Ovary (tissue), 9 donors: Measurements from ENCODE around the gene UGT2A3. TPM values are rescaled to one million over a fixed set of nuclear protein-coding genes. Genes with fewer than 3 reads are reported as not detected.

Source experiments
- DNase-seq, 5 donors: peaks; one replicate each; pipeline ENCODE4 v3.0.0-alpha.2; 2019 to 2020
- H3K27ac ChIP-seq, 2 donors: fragments of 200-600 bp; one replicate each; pipeline versions ENCODE4 v1.5.1 to v1.8.0; 2019 to 2022
- H3K27me3 ChIP-seq: fragments of 200-600 bp; one replicate; pipeline ENCODE4 v1.8.0; 2022
- H3K36me3 ChIP-seq: fragments of 200-600 bp; sonication (generic); one replicate; pipeline ENCODE4 v1.5.1; 2019
- H3K4me1 ChIP-seq: one replicate; pipeline ENCODE4 v1.8.1; 2013; ENCODE audit warnings: mild to moderate bottlenecking, moderate library complexity; ENCODE audit not compliant: insufficient read depth
- H3K4me3 ChIP-seq: fragments of 200-600 bp; sonication (generic); one replicate; pipeline ENCODE4 v1.5.1; 2017
- H3K9me3 ChIP-seq, 2 donors: fragments of 200-600 bp in 1 of 2; sonication (generic) in 1 of 2; one replicate each; pipeline versions ENCODE4 v1.5.1 to v1.8.1; 2013 to 2019; ENCODE audit warnings: mild to moderate bottlenecking in 1 of 2, moderate library complexity in 1 of 2
- EP300 ChIP-seq: sonication (generic); formaldehyde crosslinking; IDR thresholded peaks from one replicate; pipeline ENCODE4 v1.6.1; 2017; ENCODE audit warnings: antibody characterized with exemption
- POLR2A ChIP-seq: fragments of 450-650 bp; IDR thresholded peaks from one replicate; pipeline ENCODE4 v1.6.1; 2017; ENCODE audit warnings: antibody characterized with exemption, mild to moderate bottlenecking, moderate library complexity
- WGBS, 3 donors: extraction: QIAGEN DNeasy Blood & Tissue Kit in 1 of 3; methylation state at CpG; one replicate each; pipeline versions ENCODE4 v1.1.5 to v1.1.7; 2013 to 2017; 5-methylcytosine and 5-hydroxymethylcytosine counted together
- intact Hi-C, 4 donors: fragments of 100-400 bp; cut with DNase I; formaldehyde crosslinking; loops; one replicate each; pipeline versions ENCODE4 v1.11.0 to v1.15.1; 2022 to 2023
- polyA plus RNA-seq, 2 donors: library from polyadenylated mRNA; stranded (reverse); fragments of 200-250 nt in 1 of 2; fragments of 350-450 nt in 1 of 2; fragmentation: Illumina TruSeq in 1 of 2; extraction: RNeasy Lipid Tissue Mini Kit (QIAGEN cat#74804) in 1 of 2; gene quantifications; one replicate each; pipeline ENCODE4 v1.2.3, GENCODE V29; 2013 to 2014
- total RNA-seq, 7 donors: library from RNA; depleted of rRNA in 2 of 7; stranded (reverse); fragments of >200 nt in 2 of 7; fragmentation: NEBNext Ultra II Directional in 3 of 7; extraction: Animal tissue kit (Norgen Biotek cat#: 25700) in 3 of 7; gene quantifications; one replicate each; pipeline versions ENCODE4 v1.1.0 to v1.2.4, GENCODE V29; 2016 to 2023
- TF ChIP-seq, protein P1 (sequence below), 3 donors: fragments of 450-650 bp in 2 of 3; fragments of 200-600 bp in 1 of 3; IDR thresholded peaks; one replicate each; pipeline versions ENCODE4 v1.5.1 to v1.8.0; 2016 to 2022; ENCODE audit warnings: antibody characterized with exemption in 3 of 3, mild to moderate bottlenecking in 1 of 3
- donor health status: DM: no; HTN: no; CAD: no; lungs with moderate emphysema.
- donor health status: DM: no; HTN: no; CAD: no.
- donor health status: Bipolar disorder and iron deficiency.
- donor health status: DM: yes; HTN: yes; CAD: no.
- donor health status: DM: no; HTN: no; CAD: no.
- donor health status: DM: yes; HTN: yes; CAD: no.

UGT2A3 gene
- total and polyA plus RNA-seq, 9 donors: 0.08 to 0.60 (median 0.15) TPM; not detected in 6

DNA sequence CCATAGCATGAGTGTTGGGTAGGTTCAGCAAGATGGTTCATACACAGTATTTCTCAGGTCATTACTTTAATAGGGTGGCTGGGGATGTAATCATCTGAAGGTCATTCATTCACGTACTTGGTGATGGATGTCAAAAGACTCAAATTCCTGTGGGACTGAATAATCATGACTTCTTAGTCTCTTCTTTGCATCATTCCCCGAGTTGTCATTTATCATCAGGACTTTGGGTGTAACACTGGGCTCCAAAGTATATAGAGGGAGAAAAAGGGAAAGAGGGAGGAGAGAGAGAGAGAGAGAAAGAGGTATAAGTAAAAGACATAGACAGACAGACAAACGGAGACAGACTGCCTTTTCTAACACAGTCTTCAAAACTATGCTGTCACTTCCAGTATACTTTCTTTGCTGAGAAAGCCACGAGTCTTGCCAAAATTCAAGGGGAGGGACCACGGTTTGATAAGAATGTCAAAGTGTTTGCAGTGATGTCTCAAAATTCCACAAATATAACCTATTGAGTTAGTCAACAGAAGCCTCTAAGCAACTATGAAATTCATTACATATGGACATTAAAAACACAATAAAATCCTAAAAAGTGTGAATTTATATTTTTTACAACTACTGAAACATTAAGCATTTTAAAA, 55.9 kb downstream of the UGT2A3 start:
- Histone ChIP-seq H3K27me3 (no peaks in the 10 kb centered on the region), H3K36me3 (no peaks in the 10 kb centered on the region), H3K4me3 (no peak overlapping the region), H3K27ac (no peak overlapping the region), H3K9me3 (no peaks in the 10 kb centered on the region), H3K4me1 (no peaks in the 10 kb centered on the region)
- intact Hi-C loops: no loop called here
- DNase-seq: no peak
- 30 to 38% (median 32%) methylated on average over 5 of the region's 5 CpGs for WGBS, 3 donors
- TF ChIP-seq, protein P1, sequence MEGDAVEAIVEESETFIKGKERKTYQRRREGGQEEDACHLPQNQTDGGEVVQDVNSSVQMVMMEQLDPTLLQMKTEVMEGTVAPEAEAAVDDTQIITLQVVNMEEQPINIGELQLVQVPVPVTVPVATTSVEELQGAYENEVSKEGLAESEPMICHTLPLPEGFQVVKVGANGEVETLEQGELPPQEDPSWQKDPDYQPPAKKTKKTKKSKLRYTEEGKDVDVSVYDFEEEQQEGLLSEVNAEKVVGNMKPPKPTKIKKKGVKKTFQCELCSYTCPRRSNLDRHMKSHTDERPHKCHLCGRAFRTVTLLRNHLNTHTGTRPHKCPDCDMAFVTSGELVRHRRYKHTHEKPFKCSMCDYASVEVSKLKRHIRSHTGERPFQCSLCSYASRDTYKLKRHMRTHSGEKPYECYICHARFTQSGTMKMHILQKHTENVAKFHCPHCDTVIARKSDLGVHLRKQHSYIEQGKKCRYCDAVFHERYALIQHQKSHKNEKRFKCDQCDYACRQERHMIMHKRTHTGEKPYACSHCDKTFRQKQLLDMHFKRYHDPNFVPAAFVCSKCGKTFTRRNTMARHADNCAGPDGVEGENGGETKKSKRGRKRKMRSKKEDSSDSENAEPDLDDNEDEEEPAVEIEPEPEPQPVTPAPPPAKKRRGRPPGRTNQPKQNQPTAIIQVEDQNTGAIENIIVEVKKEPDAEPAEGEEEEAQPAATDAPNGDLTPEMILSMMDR (IDR thresholded peaks at IDR 0.05): no peak
- TF ChIP-seq EP300 (no peak), POLR2A (no peak)

DNA sequence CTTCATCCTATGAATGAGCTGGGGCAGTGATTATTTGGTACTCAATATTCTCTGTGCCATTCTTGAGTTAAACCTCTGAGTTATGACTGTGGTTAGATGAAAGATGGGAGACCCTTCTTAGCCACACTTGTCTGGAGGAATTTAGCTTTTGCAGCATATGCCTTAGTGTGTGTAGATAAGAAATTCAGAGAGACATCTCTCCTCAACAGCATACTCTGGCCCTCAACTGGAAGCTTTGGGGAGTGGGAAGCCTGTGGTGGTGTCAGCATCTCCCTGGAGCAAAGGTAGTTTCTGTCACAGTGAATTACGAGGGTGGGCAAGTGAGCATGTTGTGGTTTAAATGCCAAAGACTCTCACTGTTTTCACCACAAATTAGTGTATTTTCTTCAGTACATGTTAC, 58.7 kb downstream of the UGT2A3 start:
- Histone ChIP-seq H3K27ac (no peak overlapping the region), H3K9me3 (no peaks in the 10 kb centered on the region), H3K4me1 (no peaks in the 10 kb centered on the region), H3K4me3 (no peak overlapping the region), H3K27me3 (no peaks in the 10 kb centered on the region), H3K36me3 (no peaks in the 10 kb centered on the region)
- no peak for DNase-seq
- 74 to 79% (median 77%) methylated on average over 1 of the region's 1 CpG for WGBS, 3 donors
- intact Hi-C loops: no loop called here
- TF ChIP-seq POLR2A (no peak), EP300 (no peak)
- TF ChIP-seq, protein P1 (IDR thresholded peaks at IDR 0.05): no peak

DNA sequence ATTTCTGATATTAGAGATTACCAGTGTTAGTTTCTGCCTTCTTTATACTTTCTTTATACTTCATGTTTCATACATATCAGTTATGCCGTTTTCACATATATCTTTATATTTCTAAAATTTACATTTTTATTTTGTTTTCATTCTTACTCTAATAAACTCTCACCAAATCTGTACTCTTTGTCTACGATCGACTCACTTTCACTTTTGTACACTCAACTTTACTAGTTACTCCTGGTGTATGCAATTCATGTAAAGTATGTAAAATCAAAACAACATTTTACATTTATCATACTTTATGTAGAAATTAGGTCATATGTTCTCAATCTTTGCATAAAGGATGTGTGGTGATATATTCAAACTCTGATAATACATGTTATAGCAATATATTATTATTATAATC, 59.9 kb downstream of the UGT2A3 start:
- Histone ChIP-seq H3K4me3 (no peak overlapping the region), H3K27ac (no peak overlapping the region), H3K27me3 (no peaks in the 10 kb centered on the region), H3K4me1 (no peaks in the 10 kb centered on the region), H3K9me3 (no peaks in the 10 kb centered on the region), H3K36me3 (no peaks in the 10 kb centered on the region)
- WGBS, 3 donors: 72 to 88% (median 73%) methylated on average over 3 of the region's 3 CpGs
- intact Hi-C loops: no loop called here
- TF ChIP-seq EP300 (no peak), POLR2A (no peak)
- TF ChIP-seq, protein P1 (IDR thresholded peaks at IDR 0.05): no peak
- no peak for DNase-seq

- no peak overlapping the region for H3K27ac ChIP-seq
- H3K4me1 ChIP-seq: no peaks in the 10 kb centered on the region
- H3K9me3 ChIP-seq: no peaks in the 10 kb centered on the region
- TF ChIP-seq, protein P1 (IDR thresholded peaks at IDR 0.05): no peak
- TF ChIP-seq EP300 (no peak), POLR2A (no peak)
- intact Hi-C loops: no loop called here
- WGBS, 3 donors: 81 to 98% (median 92%) methylated on average over 1 of the region's 1 CpG
- H3K4me3 ChIP-seq: no peak overlapping the region
- DNase-seq: no peak
- no peaks in the 10 kb centered on the region for H3K27me3 ChIP-seq
- no peaks in the 10 kb centered on the region for H3K36me3 ChIP-seq
Measured at GRCh38 chr4:68885545-68885944, 66.1 kb downstream of the UGT2A3 start.
